ENCODE data around the gene CCL28. TPM values are rescaled to one million over a fixed set of nuclear protein-coding genes. Genes with fewer than 3 reads are reported as not detected.

CCL28 gene
- total RNA-seq, 1 experiment from 2014 or later: not detected

GRCh38 chr5:43332401-43332800 lies 79.8 kb downstream of the CCL28 start:
- Histone ChIP-seq H3K14ac (ENCODE audit: insufficient read depth, low read length) (no peak overlapping the region), H4K91ac (ENCODE audit: insufficient read length, low read depth, low read length) (no peak overlapping the region), H2BK15ac (ENCODE audit: low read depth, low read length) (no peak overlapping the region), H3K56ac (ENCODE audit: insufficient read length, low read depth, low read length) (no peak overlapping the region), H3K79me1 (ENCODE audit: insufficient read depth, low read depth, low read length, poor library complexity, severe bottlenecking) (no peaks in the 10 kb centered on the region), H3K9ac (ENCODE audit: extremely low read depth, insufficient read length, low read length) (no peak overlapping the region), H3K23me2 (ENCODE audit: insufficient read length, low read depth, low read length, poor library complexity, severe bottlenecking) (no peaks in the 10 kb centered on the region), H3K23ac (ENCODE audit: insufficient read length, low read depth, low read length) (no peak overlapping the region), H3K4ac (ENCODE audit: low read depth, low read length) (no peak overlapping the region), H3K27ac (ENCODE audit: insufficient read length, low read depth, low read length) (no peak overlapping the region), H3K79me2 (ENCODE audit: insufficient read depth, low read length) (no peaks in the 10 kb centered on the region), H3T11ph (ENCODE audit: low read length) (no peak overlapping the region), H4K20me1 (ENCODE audit: control insufficient read depth, insufficient read depth, insufficient read length) (no peaks in the 10 kb centered on the region), H2BK12ac (ENCODE audit: insufficient read length, low read depth, low read length) (no peak overlapping the region), H3K18ac (ENCODE audit: insufficient read length, low read depth, low read length) (no peak overlapping the region), H2BK5ac (ENCODE audit: insufficient read length, low read length) (no peak overlapping the region), H2BK120ac (ENCODE audit: low read depth, low read length, poor library complexity, severe bottlenecking) (no peak overlapping the region), H2AK5ac (ENCODE audit: insufficient read length, low read length) (no peak overlapping the region), H3K4me2 (ENCODE audit: insufficient read depth, insufficient read length, low read length) (no peak overlapping the region), H4K5ac (ENCODE audit: insufficient read length, low read depth, low read length) (no peak overlapping the region), H3K4me1 (ENCODE audit: insufficient read depth, low read length) (no peaks in the 10 kb centered on the region), H2BK20ac (ENCODE audit: low read depth, low read length, poor library complexity, severe bottlenecking) (no peak overlapping the region), H3K27me3 (ENCODE audit: insufficient read depth, low read length) (no peaks in the 10 kb centered on the region), H4K8ac (replicated peaks; ENCODE audit: insufficient read length, low read depth, low read length) (no peak overlapping the region), H3K9me3 (ENCODE audit: control insufficient read depth, low read depth, low read length) (peaks cover 9% of the 10 kb centered on the region), H2AFZ (ENCODE audit: low read length) (no peak overlapping the region)
- Mint-ChIP-seq H3K27ac (no peak overlapping the region; a peak in 1 of 7 replicates), H3K27me3 (ENCODE audit: low read depth) (peaks cover 6% of the 10 kb centered on the region), H3K9me3 (peaks cover 10 to 28% of the 10 kb centered on the region in 2 experiments), H3K4me3 (no peak overlapping the region), H3K36me3 (ENCODE audit: insufficient read depth in 1 of 3, low read depth in 3 of 3) (peaks cover 5 to 19% (median 13%) of the 10 kb centered on the region in 3 experiments), H3K4me1 (no peaks in the 10 kb centered on the region)
- no peak for DNase-seq
- WGBS (ENCODE audit: extremely low coverage, insufficient read length, low lambda C conversion rate): no CpG with 5 or more reads among the region's 1 CpG
- no peak for TF ChIP-seq CTCF (conservative IDR thresholded peaks at IDR 0.05)

Other genes with a start within 250 kb of the CCL28 start
- gene NIM1K, start 220.2 kb downstream of the CCL28 start, total RNA-seq (2021): 0.07 TPM in 1 of 2 replicates, not detected in the other
- 144 and 147 TPM in 2 replicates for gene HMGCS1, start 99.0 kb downstream of the CCL28 start, total RNA-seq (2021)
- gene TMEM267, start 71.5 kb upstream of the CCL28 start, total RNA-seq (2021): 3.1 and 5.1 TPM in 2 replicates
- gene C5orf34, start 102.8 kb upstream of the CCL28 start, total RNA-seq (2021): 7.7 and 8.4 TPM in 2 replicates
- gene PAIP1, start 144.7 kb upstream of the CCL28 start, total RNA-seq (2021): 87.9 and 92.9 TPM in 2 replicates
- 25.2 and 27.6 TPM in 2 replicates for gene NNT, start 190.8 kb upstream of the CCL28 start, total RNA-seq (2021)

All from H9 (cell line).